NCI-H82 (cell line): Measurements from ENCODE around the gene BCL7C.

Experiments used
- DNase-seq: peaks from one replicate; lab custom pipeline; 2025; lab: John Stamatoyannopoulos, UW

Gene BCL7C

DNA sequence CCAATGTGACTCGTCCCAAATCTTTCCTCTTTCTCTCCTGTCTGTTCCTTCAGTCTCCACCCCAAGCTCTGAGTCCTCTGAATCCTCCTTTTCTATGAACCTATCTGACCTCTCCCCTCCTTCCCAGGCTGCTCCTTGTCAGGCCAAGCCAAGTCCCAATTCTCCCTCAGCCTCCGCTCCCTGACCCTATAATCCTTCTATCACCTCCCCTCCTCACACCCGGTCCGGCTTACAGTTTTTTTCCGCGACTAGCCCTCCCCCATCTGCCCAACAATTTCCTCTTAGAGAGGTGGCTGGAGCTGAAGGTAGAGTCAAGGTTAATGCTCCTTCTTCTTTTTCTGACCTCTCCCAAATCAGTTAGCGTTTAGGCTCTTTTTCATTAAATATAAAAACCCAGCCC is 33.1 kb downstream of the BCL7C start:
- peak; percentile 83 for DNase-seq

GRCh38 chr16:30858829-30859423 is 35.0 kb downstream of the BCL7C start:
- DNase-seq: no peak

- DNase-seq: no peak
Measured at GRCh38 chr16:30858111-30858495, 35.8 kb downstream of the BCL7C start.

DNA sequence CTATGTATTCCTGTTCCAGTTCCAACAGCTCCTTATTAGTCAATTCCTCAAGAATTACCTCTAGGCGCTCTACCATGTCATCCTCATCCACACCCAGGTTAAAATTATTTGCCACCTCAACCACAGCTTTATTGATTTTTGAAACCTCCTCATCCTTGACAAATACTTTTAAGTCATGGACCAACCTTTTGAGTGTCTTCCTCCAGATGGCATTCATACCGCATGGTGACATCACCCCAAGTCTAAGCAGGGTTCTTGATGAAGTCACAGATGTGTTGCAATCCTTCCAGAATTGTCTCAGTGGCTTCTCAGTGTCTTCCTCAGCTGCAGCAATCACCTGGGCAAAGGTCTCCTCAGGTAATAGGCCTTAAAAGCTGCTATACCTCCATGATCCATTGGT is 40.1 kb downstream of the BCL7C start:
- no peak for DNase-seq

GRCh38 chr16:30850246-30850645 is 43.6 kb downstream of the BCL7C start:
- DNase-seq: no peak

- DNase-seq: peak; percentile 66
Measured at GRCh38 chr16:30846649-30847402, 47.1 kb downstream of the BCL7C start.

GRCh38 chr16:30844671-30845449 is 49.0 kb downstream of the BCL7C start:
- DNase-seq: peak; percentile 91

GRCh38 chr16:30844346-30844670 is 49.6 kb downstream of the BCL7C start:
- DNase-seq: no peak

- no peak for DNase-seq
Measured at GRCh38 chr16:30843501-30843900, 50.4 kb downstream of the BCL7C start.

GRCh38 chr16:30842971-30843370 is 50.9 kb downstream of the BCL7C start:
- no peak for DNase-seq

- DNase-seq: no peak
Measured at GRCh38 chr16:30841332-30841731, 52.5 kb downstream of the BCL7C start.

GRCh38 chr16:30840611-30841010 is 53.3 kb downstream of the BCL7C start:
- DNase-seq: no peak

- no peak for DNase-seq
Measured at GRCh38 chr16:30839523-30840227, 54.2 kb downstream of the BCL7C start.

- no peak for DNase-seq
Measured at GRCh38 chr16:30838876-30839471, 54.9 kb downstream of the BCL7C start.

DNA sequence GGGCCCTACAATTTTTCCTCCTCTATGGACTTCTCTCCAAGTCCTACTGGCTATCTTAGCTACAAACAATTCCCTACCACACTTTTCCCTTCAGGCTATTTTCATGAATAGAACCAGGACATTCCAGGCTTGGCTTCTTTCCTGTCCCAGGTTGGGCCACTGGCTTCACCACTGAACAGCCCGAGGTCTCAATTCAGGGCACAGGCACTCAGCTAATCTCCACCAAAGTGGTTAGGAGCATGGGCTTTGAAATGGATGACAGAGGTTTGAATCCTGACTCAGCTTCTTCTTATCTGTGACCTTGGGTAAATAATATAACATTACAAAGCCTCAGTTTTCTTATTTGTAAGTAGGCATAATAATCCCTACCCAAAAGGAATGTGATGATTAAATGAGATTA is 56.0 kb downstream of the BCL7C start:
- DNase-seq: no peak
